Measurements from ENCODE around the gene C1GALT1.

- TF ChIP-seq CTCF (IDR thresholded peaks at IDR 0.05; ENCODE audit: low read depth, low read length) (no peak), POLR2A (IDR thresholded peaks at IDR 0.05; ENCODE audit: extremely low read depth, insufficient read length) (no peak)
Observed at GRCh38 chr7:7151865-7152264, 30.5 kb upstream of the C1GALT1 start.

Measured in NB4 (cell line).